ENCODE results near the gene LCE1F. TPM values are rescaled to one million over a fixed set of nuclear protein-coding genes. Genes with fewer than 3 reads are reported as not detected.

Gene LCE1F
- total RNA-seq, 1 experiment from 2014 or later: not detected

- Mint-ChIP-seq H3K9me3 (peaks cover 90 to 93% of the 10 kb centered on the region in 2 experiments), H3K36me3 (ENCODE audit: insufficient read depth in 1 of 3, low read depth in 3 of 3) (peaks cover 0 to 27% (median 12%) of the 10 kb centered on the region in 3 experiments; a peak in 5 of 7 replicates), H3K4me1 (no peaks in the 10 kb centered on the region), H3K27ac (no peak overlapping the region), H3K27me3 (ENCODE audit: low read depth) (peaks cover 3% of the 10 kb centered on the region; the same call in 1 of the 2 replicates), H3K4me3 (no peak overlapping the region)
- Histone ChIP-seq H3K14ac (ENCODE audit: insufficient read depth, low read length) (no peak overlapping the region), H3K56ac (ENCODE audit: insufficient read length, low read depth, low read length) (no peak overlapping the region), H2BK15ac (ENCODE audit: low read depth, low read length) (no peak overlapping the region), H3K4ac (ENCODE audit: low read depth, low read length) (no peak overlapping the region), H3K79me1 (ENCODE audit: insufficient read depth, low read depth, low read length, poor library complexity, severe bottlenecking) (no peaks in the 10 kb centered on the region), H4K5ac (ENCODE audit: insufficient read length, low read depth, low read length) (no peak overlapping the region), H2AK5ac (ENCODE audit: insufficient read length, low read length) (no peak overlapping the region), H3K79me2 (ENCODE audit: insufficient read depth, low read length) (no peaks in the 10 kb centered on the region), H3K27me3 (ENCODE audit: insufficient read depth, low read length) (no peaks in the 10 kb centered on the region), H2BK120ac (ENCODE audit: low read depth, low read length, poor library complexity, severe bottlenecking) (no peak overlapping the region), H2BK5ac (ENCODE audit: insufficient read length, low read length) (no peak overlapping the region), H3K4me2 (ENCODE audit: insufficient read depth, insufficient read length, low read length) (no peak overlapping the region), H3K18ac (ENCODE audit: insufficient read length, low read depth, low read length) (no peak overlapping the region), H4K91ac (ENCODE audit: insufficient read length, low read depth, low read length) (no peak overlapping the region), H3K9ac (ENCODE audit: extremely low read depth, insufficient read length, low read length) (no peak overlapping the region), H4K20me1 (ENCODE audit: control insufficient read depth, insufficient read depth, insufficient read length) (no peaks in the 10 kb centered on the region), H2AFZ (ENCODE audit: low read length) (no peak overlapping the region), H3K23ac (ENCODE audit: insufficient read length, low read depth, low read length) (no peak overlapping the region), H2BK20ac (ENCODE audit: low read depth, low read length, poor library complexity, severe bottlenecking) (no peak overlapping the region), H2BK12ac (ENCODE audit: insufficient read length, low read depth, low read length) (no peak overlapping the region), H3K4me1 (ENCODE audit: insufficient read depth, low read length) (no peaks in the 10 kb centered on the region), H3K23me2 (ENCODE audit: insufficient read length, low read depth, low read length, poor library complexity, severe bottlenecking) (no peaks in the 10 kb centered on the region), H3T11ph (ENCODE audit: low read length) (no peak overlapping the region), H4K8ac (replicated peaks; ENCODE audit: insufficient read length, low read depth, low read length) (no peak overlapping the region), H3K9me3 (ENCODE audit: control insufficient read depth, low read depth, low read length) (peaks cover 87% of the 10 kb centered on the region), H3K27ac (ENCODE audit: insufficient read length, low read depth, low read length) (no peak overlapping the region)
- DNase-seq: no peak
- no peak for TF ChIP-seq CTCF (conservative IDR thresholded peaks at IDR 0.05)
- WGBS (ENCODE audit: extremely low coverage, insufficient read length, low lambda C conversion rate): no CpG with 5 or more reads among the region's 1 CpG
These were observed 39.3 kb upstream of the LCE1F start for GRCh38 chr1:152735648-152736047.
